ENCODE measurements around the gene PDILT.

The PDILT gene

GRCh38 chr16:20355114-20355782 lies 49.3 kb downstream of the PDILT start:
- H4K8ac ChIP-seq (ENCODE audit: low read depth, low read length) = no peak overlapping the region
- no peaks in the 10 kb centered on the region for H3K79me1 ChIP-seq (ENCODE audit: low read depth, low read length)
- no peaks in the 10 kb centered on the region for H3K36me3 ChIP-seq (replicated peaks in 1 of 2; ENCODE audit: control insufficient read depth in 2 of 2, insufficient read depth in 2 of 2, low read length in 2 of 2)
- H3K9me3 ChIP-seq (replicated peaks in 1 of 2; ENCODE audit: control insufficient read depth in 2 of 2, insufficient read depth in 1 of 2, low read depth in 1 of 2, low read length in 2 of 2) = no peaks in the 10 kb centered on the region
- H2BK15ac ChIP-seq (ENCODE audit: low read length) = no peak overlapping the region
- H2AFZ ChIP-seq (ENCODE audit: low read length) = no peak overlapping the region
- H2AK5ac ChIP-seq (ENCODE audit: low read depth, low read length) = no peak overlapping the region
- WGBS, 2 donors (ENCODE audit: extremely low coverage in 2 of 2, insufficient read length in 2 of 2, insufficient replicate concordance in 1 of 2) = no CpG with 5 or more reads among the region's 7 CpGs
- no peaks in the 10 kb centered on the region for H3K4me1 ChIP-seq (ENCODE audit: control insufficient read depth in 2 of 2, insufficient read depth in 1 of 2, low read depth in 1 of 2, low read length in 2 of 2)
- no peak overlapping the region for H3K18ac ChIP-seq (ENCODE audit: low read length)
- H3K4me3 ChIP-seq (ENCODE audit: low read length in 2 of 2) = no peak overlapping the region
- H3K23ac ChIP-seq (ENCODE audit: low read depth, low read length, poor library complexity) = no peak overlapping the region
- no peak overlapping the region for H2BK5ac ChIP-seq (ENCODE audit: low read length)
- no peak for DNase-seq (ENCODE audit: low spot score)
- no peak overlapping the region for H2BK120ac ChIP-seq (ENCODE audit: low read depth, low read length)
- H3K14ac ChIP-seq (ENCODE audit: low read length) = no peak overlapping the region
- H4K91ac ChIP-seq (ENCODE audit: low read depth, low read length, poor library complexity) = no peak overlapping the region
- H3K27ac ChIP-seq (replicated peaks; ENCODE audit: low read length) = no peak overlapping the region
- no peak overlapping the region for H3K4ac ChIP-seq (ENCODE audit: low read length)
- H3K4me2 ChIP-seq (ENCODE audit: insufficient read depth, low read length, poor library complexity, severe bottlenecking) = no peak overlapping the region
- H3K27me3 ChIP-seq (ENCODE audit: control insufficient read depth in 3 of 3, insufficient read depth in 3 of 3, low read depth in 1 of 3, low read length in 3 of 3) = no peaks in the 10 kb centered on the region
- H2BK12ac ChIP-seq (ENCODE audit: low read length) = no peak overlapping the region
- H3K9ac ChIP-seq (ENCODE audit: low read depth, low read length, poor library complexity) = no peak overlapping the region

GRCh38 chr16:20353379-20353778 lies 51.2 kb downstream of the PDILT start:
- Histone ChIP-seq H3K4ac (ENCODE audit: low read length) (no peak overlapping the region), H2BK15ac (ENCODE audit: low read length) (no peak overlapping the region), H3K36me3 (replicated peaks in 1 of 2; ENCODE audit: control insufficient read depth in 2 of 2, insufficient read depth in 2 of 2, low read length in 2 of 2) (no peaks in the 10 kb centered on the region), H3K9me3 (replicated peaks in 1 of 2; ENCODE audit: control insufficient read depth in 2 of 2, insufficient read depth in 1 of 2, low read depth in 1 of 2, low read length in 2 of 2) (no peaks in the 10 kb centered on the region), H3K79me1 (ENCODE audit: low read depth, low read length) (no peaks in the 10 kb centered on the region), H3K4me3 (ENCODE audit: low read length in 2 of 2) (no peak overlapping the region), H2BK12ac (ENCODE audit: low read length) (no peak overlapping the region), H3K4me1 (ENCODE audit: control insufficient read depth in 2 of 2, insufficient read depth in 1 of 2, low read depth in 1 of 2, low read length in 2 of 2) (no peaks in the 10 kb centered on the region), H3K27me3 (ENCODE audit: control insufficient read depth in 3 of 3, insufficient read depth in 3 of 3, low read depth in 1 of 3, low read length in 3 of 3) (no peaks in the 10 kb centered on the region), H2BK5ac (ENCODE audit: low read length) (no peak overlapping the region), H2AFZ (ENCODE audit: low read length) (no peak overlapping the region), H3K14ac (ENCODE audit: low read length) (no peak overlapping the region), H3K4me2 (ENCODE audit: insufficient read depth, low read length, poor library complexity, severe bottlenecking) (no peak overlapping the region), H2AK5ac (ENCODE audit: low read depth, low read length) (no peak overlapping the region), H3K18ac (ENCODE audit: low read length) (no peak overlapping the region), H3K23ac (ENCODE audit: low read depth, low read length, poor library complexity) (no peak overlapping the region), H2BK120ac (ENCODE audit: low read depth, low read length) (no peak overlapping the region), H4K91ac (ENCODE audit: low read depth, low read length, poor library complexity) (no peak overlapping the region), H4K8ac (ENCODE audit: low read depth, low read length) (no peak overlapping the region), H3K9ac (ENCODE audit: low read depth, low read length, poor library complexity) (no peak overlapping the region), H3K27ac (replicated peaks; ENCODE audit: low read length) (no peak overlapping the region)
- DNase-seq (ENCODE audit: low spot score) = no peak

DNA sequence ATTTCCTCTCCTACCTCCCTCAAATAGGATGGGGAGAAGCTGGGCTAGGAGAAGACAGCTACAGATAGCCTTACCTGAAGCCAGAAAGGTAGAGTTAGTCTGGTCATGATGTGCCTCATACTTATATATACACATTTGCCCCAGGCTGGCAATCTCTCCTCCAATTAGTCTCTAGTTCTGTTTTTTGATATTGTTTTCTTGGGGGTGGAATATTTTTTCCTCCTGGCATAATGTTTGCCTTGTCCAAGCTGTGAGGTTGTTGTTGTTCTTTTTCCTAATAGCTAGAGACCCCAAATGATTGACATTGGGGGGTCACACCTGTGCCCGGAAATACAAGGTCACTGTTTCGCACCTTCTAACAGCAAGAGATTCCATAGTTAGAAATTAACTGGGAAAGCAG lies 51.9 kb downstream of the PDILT start, which contains the start of gene UMOD:
Gene UMOD, minus strand, starts transcription at position 101 of the 400 bp plus-strand sequence. CDS start 1,978 bp downstream, outside the sequence.
- DNase-seq (ENCODE audit: low spot score) = no peak
- Histone ChIP-seq H3K27ac (replicated peaks; ENCODE audit: low read length) (no peak within 1 kb of the TSS), H2AFZ (ENCODE audit: low read length) (no peak within 1 kb of the TSS), H3K36me3 (replicated peaks in 1 of 2; ENCODE audit: control insufficient read depth in 2 of 2, insufficient read depth in 2 of 2, low read length in 2 of 2) (no peaks in the 10 kb centered on the region), H3K4ac (ENCODE audit: low read length) (no peak within 1 kb of the TSS), H3K9ac (ENCODE audit: low read depth, low read length, poor library complexity) (no peak within 1 kb of the TSS), H4K8ac (ENCODE audit: low read depth, low read length) (no peak within 1 kb of the TSS), H2BK5ac (ENCODE audit: low read length) (no peak within 1 kb of the TSS), H3K4me2 (ENCODE audit: insufficient read depth, low read length, poor library complexity, severe bottlenecking) (no peak within 1 kb of the TSS), H2BK12ac (ENCODE audit: low read length) (no peak within 1 kb of the TSS), H3K23ac (ENCODE audit: low read depth, low read length, poor library complexity) (no peak within 1 kb of the TSS), H3K18ac (ENCODE audit: low read length) (no peak within 1 kb of the TSS), H3K9me3 (replicated peaks in 1 of 2; ENCODE audit: control insufficient read depth in 2 of 2, insufficient read depth in 1 of 2, low read depth in 1 of 2, low read length in 2 of 2) (no peaks in the 10 kb centered on the region), H3K27me3 (ENCODE audit: control insufficient read depth in 3 of 3, insufficient read depth in 3 of 3, low read depth in 1 of 3, low read length in 3 of 3) (no peaks in the 10 kb centered on the region), H3K4me3 (ENCODE audit: low read length in 2 of 2) (no peak within 1 kb of the TSS), H2BK15ac (ENCODE audit: low read length) (no peak within 1 kb of the TSS), H4K91ac (ENCODE audit: low read depth, low read length, poor library complexity) (no peak within 1 kb of the TSS), H2BK120ac (ENCODE audit: low read depth, low read length) (no peak within 1 kb of the TSS), H3K79me1 (ENCODE audit: low read depth, low read length) (no peaks in the 10 kb centered on the region), H2AK5ac (ENCODE audit: low read depth, low read length) (no peak within 1 kb of the TSS), H3K14ac (ENCODE audit: low read length) (no peak within 1 kb of the TSS), H3K4me1 (ENCODE audit: control insufficient read depth in 2 of 2, insufficient read depth in 1 of 2, low read depth in 1 of 2, low read length in 2 of 2) (no peaks in the 10 kb centered on the region)
- no CpG with 5 or more reads among the region's 2 CpGs for WGBS, 2 donors (ENCODE audit: extremely low coverage in 2 of 2, insufficient read length in 2 of 2, insufficient replicate concordance in 1 of 2)

DNA sequence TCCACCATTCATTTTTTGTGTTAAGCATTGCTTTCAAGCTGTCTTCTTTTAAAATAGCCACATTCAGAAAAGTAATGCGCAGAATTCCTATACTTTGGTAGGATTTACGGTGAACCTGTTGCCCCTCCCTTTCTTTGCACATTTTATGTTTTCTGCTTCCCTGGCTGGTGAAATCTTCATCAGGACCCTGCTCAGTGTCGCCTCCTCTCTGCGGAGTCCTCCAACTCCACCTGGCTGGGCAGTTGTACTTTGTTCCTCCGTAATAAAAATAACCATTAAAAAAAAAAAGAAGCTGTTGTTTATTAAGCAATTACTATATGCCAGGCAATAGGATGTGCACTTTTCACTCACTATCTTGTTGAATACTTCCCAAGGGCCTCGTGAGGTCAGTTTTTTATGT lies 54.9 kb downstream of the PDILT start:
- H2BK120ac ChIP-seq (ENCODE audit: low read depth, low read length) = no peak overlapping the region
- no peak overlapping the region for H3K14ac ChIP-seq (ENCODE audit: low read length)
- H2BK5ac ChIP-seq (ENCODE audit: low read length) = no peak overlapping the region
- no peak overlapping the region for H3K18ac ChIP-seq (ENCODE audit: low read length)
- H2BK15ac ChIP-seq (ENCODE audit: low read length) = no peak overlapping the region
- no peak overlapping the region for H3K27ac ChIP-seq (replicated peaks; ENCODE audit: low read length)
- H3K4ac ChIP-seq (ENCODE audit: low read length) = no peak overlapping the region
- no peak overlapping the region for H3K9ac ChIP-seq (ENCODE audit: low read depth, low read length, poor library complexity)
- H3K23ac ChIP-seq (ENCODE audit: low read depth, low read length, poor library complexity) = no peak overlapping the region
- no peaks in the 10 kb centered on the region for H3K79me1 ChIP-seq (ENCODE audit: low read depth, low read length)
- H3K4me3 ChIP-seq (ENCODE audit: low read length in 2 of 2) = no peak overlapping the region
- no peak overlapping the region for H2BK12ac ChIP-seq (ENCODE audit: low read length)
- H2AFZ ChIP-seq (ENCODE audit: low read length) = no peak overlapping the region
- no CpG with 5 or more reads among the region's 6 CpGs for WGBS, 2 donors (ENCODE audit: extremely low coverage in 2 of 2, insufficient read length in 2 of 2, insufficient replicate concordance in 1 of 2)
- no peaks in the 10 kb centered on the region for H3K36me3 ChIP-seq (replicated peaks in 1 of 2; ENCODE audit: control insufficient read depth in 2 of 2, insufficient read depth in 2 of 2, low read length in 2 of 2)
- H2AK5ac ChIP-seq (ENCODE audit: low read depth, low read length) = no peak overlapping the region
- no peaks in the 10 kb centered on the region for H3K4me1 ChIP-seq (ENCODE audit: control insufficient read depth in 2 of 2, insufficient read depth in 1 of 2, low read depth in 1 of 2, low read length in 2 of 2)
- no peak overlapping the region for H4K8ac ChIP-seq (ENCODE audit: low read depth, low read length)
- no peaks in the 10 kb centered on the region for H3K9me3 ChIP-seq (replicated peaks in 1 of 2; ENCODE audit: control insufficient read depth in 2 of 2, insufficient read depth in 1 of 2, low read depth in 1 of 2, low read length in 2 of 2)
- H3K4me2 ChIP-seq (ENCODE audit: insufficient read depth, low read length, poor library complexity, severe bottlenecking) = no peak overlapping the region
- H3K27me3 ChIP-seq (ENCODE audit: control insufficient read depth in 3 of 3, insufficient read depth in 3 of 3, low read depth in 1 of 3, low read length in 3 of 3) = no peaks in the 10 kb centered on the region
- DNase-seq (ENCODE audit: low spot score) = no peak
- H4K91ac ChIP-seq (ENCODE audit: low read depth, low read length, poor library complexity) = no peak overlapping the region

All from neuronal stem cell (in vitro differentiated cells).